GM12878 (cell line): ENCODE data around the gene HSD17B12. TPM values are rescaled to one million over a fixed set of nuclear protein-coding genes. Genes with fewer than 3 reads are reported as not detected.

ENCODE experiments used
- BCLAF1 ChIP-seq: fragments of 450-650 bp; IDR thresholded peaks from 2 replicates; pipeline ENCODE4 v1.6.1; 2017; ENCODE audit warnings: antibody characterized with exemption, mild to moderate bottlenecking, moderate library complexity
- BMI1 ChIP-seq: fragments of 450-650 bp; IDR thresholded peaks from 2 replicates; pipeline ENCODE4 v1.6.1; 2016; ENCODE audit warnings: mild to moderate bottlenecking, moderate library complexity, borderline replicate concordance
- HDAC2 ChIP-seq: fragments of 200-600 bp; sonication (generic); IDR thresholded peaks from 2 replicates; pipeline ENCODE4 v1.6.1; 2017
- MYB ChIP-seq: fragments of 150-350 bp; IDR thresholded peaks from 2 replicates; pipeline ENCODE4 v1.6.1; 2014; ENCODE audit warnings: mild to moderate bottlenecking, low read depth, low read length, borderline replicate concordance
- POLR2A ChIP-seq: IDR thresholded peaks from 2 replicates; pipeline ENCODE4 v1.6.1; 2011; ENCODE audit warnings: low read depth, mild to moderate bottlenecking, low read length
- POLR2AphosphoS2 ChIP-seq: IDR thresholded peaks from 2 replicates; pipeline ENCODE4 v1.6.1; 2011; ENCODE audit warnings: low read depth, mild to moderate bottlenecking, low read length, improper control_type of control experiment, moderate library complexity
- SIN3A ChIP-seq: IDR thresholded peaks from 2 replicates; pipeline ENCODE4 v1.6.1; 2012; ENCODE audit warnings: low read depth, low read length, improper control_type of control experiment
- SKIL ChIP-seq: fragments of 450-650 bp; IDR thresholded peaks from 2 replicates; pipeline ENCODE4 v1.6.1; 2017; ENCODE audit warnings: mild to moderate bottlenecking, low read depth, inconsistent platforms; ENCODE audit not compliant: poor library complexity, severe bottlenecking
- STAT3 ChIP-seq: IDR thresholded peaks from 2 replicates; pipeline ENCODE4 v1.6.1; 2011; ENCODE audit warnings: low read depth, low read length, improper control_type of control experiment
- TCF3 ChIP-seq: IDR thresholded peaks from 2 replicates; pipeline ENCODE4 v1.6.1; 2012; ENCODE audit warnings: low read depth, mild to moderate bottlenecking, low read length, borderline replicate concordance; ENCODE audit not compliant: insufficient read depth
- USF1 ChIP-seq: IDR thresholded peaks from 2 replicates; pipeline ENCODE4 v1.6.1; 2011; ENCODE audit warnings: borderline replicate concordance, low read depth, mild to moderate bottlenecking, moderate library complexity, mixed read lengths, low read length; ENCODE audit not compliant: insufficient read depth; ENCODE audit errors: extremely low read length
- YBX1 ChIP-seq: fragments of 450-650 bp; IDR thresholded peaks from 2 replicates; pipeline ENCODE4 v1.6.1; 2016; ENCODE audit warnings: antibody characterized with exemption
- ZNF274 ChIP-seq: IDR thresholded peaks from one replicate; pipeline ENCODE4 v1.8.0; 2011; ENCODE audit not compliant: insufficient read length, insufficient read depth
- ZNF622 ChIP-seq: fragments of 450-650 bp; IDR thresholded peaks from 2 replicates; pipeline ENCODE4 v1.6.1; 2017; ENCODE audit warnings: mild to moderate bottlenecking, inconsistent platforms
- polyA plus RNA-seq, 11 experiments: library from polyadenylated mRNA; depleted of rRNA in 4 of 11; unstranded in 6 of 11; stranded (reverse) in 5 of 11; fragments of >200 nt; fragmentation: Nextera tagmentation in 4 of 11; fragmentation: Illumina TruSeq in 1 of 11; extraction: Ambion mirVana in 4 of 11; extraction: Trizol in 1 of 11; gene quantifications; 1 replicate in 1 of 11; 2 replicates in 10 of 11; pipeline versions ENCODE4 v1.2.1 to v1.2.3, GENCODE V29; 2011 to 2016; ENCODE audit warnings: inconsistent platforms in 2 of 11, missing spikeins in 2 of 11, low read depth in 1 of 11
- total RNA-seq, 4 experiments: library from RNA; depleted of rRNA in 3 of 4; stranded (reverse); fragments of >200 nt in 3 of 4; fragmentation: Illumina TruSeq in 1 of 4; extraction: Trizol in 1 of 4; gene quantifications; 2 replicates each; pipeline versions ENCODE4 v1.2.1 to v1.2.3, GENCODE V29; 2013 to 2021
- TF ChIP-seq, protein P1 (sequence below): fragments of 450-650 bp; IDR thresholded peaks from 2 replicates; pipeline ENCODE4 v1.6.1; 2016; ENCODE audit warnings: mild to moderate bottlenecking, moderate library complexity, borderline replicate concordance
- TF ChIP-seq, protein P2 (sequence below): fragments of 150-350 bp; IDR thresholded peaks from 2 replicates; pipeline ENCODE4 v1.6.1; 2016; ENCODE audit warnings: low read depth, low read length

HSD17B12 gene
- total and polyA plus RNA-seq, 10 of the 15 experiments (the other 5 are each of a cell fraction or from before 2014, with no cell fraction given): 23.6 to 88.0 (median 64.7) TPM

DNA sequence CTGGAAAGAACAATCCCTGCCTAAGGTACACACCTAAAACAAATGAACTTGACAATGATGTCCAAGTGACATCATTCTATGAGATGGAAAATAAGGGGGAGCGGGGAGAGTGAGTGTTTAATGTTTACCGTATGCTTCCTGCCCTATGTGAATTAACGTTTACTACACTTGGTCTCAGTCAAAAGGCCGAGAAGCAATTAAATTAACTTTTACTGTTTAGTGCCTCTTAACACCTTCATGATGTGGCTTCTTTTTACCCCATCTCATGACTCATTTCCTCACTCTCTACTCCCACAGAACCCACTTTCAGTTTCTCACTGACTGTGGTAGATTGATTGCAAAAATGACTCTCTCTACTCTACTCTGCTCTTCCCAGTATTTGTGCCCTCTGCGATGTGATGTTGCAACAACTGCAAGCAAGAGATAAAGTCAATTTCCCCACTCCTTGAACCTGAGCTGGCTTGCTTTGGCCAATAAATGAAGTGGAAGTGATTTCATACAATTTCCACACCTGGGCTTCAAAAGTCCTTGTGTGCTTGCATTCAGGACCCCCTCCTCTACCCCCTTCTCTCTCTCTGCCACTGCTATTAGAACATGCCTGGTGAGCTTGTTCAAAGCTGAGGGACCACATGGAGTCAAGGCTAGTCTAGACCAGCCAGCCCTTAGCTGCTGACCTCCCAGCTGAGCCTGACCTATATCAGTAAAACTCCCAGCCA, 188.5 kb downstream of the HSD17B12 start (continued):
- TF ChIP-seq, protein P1, sequence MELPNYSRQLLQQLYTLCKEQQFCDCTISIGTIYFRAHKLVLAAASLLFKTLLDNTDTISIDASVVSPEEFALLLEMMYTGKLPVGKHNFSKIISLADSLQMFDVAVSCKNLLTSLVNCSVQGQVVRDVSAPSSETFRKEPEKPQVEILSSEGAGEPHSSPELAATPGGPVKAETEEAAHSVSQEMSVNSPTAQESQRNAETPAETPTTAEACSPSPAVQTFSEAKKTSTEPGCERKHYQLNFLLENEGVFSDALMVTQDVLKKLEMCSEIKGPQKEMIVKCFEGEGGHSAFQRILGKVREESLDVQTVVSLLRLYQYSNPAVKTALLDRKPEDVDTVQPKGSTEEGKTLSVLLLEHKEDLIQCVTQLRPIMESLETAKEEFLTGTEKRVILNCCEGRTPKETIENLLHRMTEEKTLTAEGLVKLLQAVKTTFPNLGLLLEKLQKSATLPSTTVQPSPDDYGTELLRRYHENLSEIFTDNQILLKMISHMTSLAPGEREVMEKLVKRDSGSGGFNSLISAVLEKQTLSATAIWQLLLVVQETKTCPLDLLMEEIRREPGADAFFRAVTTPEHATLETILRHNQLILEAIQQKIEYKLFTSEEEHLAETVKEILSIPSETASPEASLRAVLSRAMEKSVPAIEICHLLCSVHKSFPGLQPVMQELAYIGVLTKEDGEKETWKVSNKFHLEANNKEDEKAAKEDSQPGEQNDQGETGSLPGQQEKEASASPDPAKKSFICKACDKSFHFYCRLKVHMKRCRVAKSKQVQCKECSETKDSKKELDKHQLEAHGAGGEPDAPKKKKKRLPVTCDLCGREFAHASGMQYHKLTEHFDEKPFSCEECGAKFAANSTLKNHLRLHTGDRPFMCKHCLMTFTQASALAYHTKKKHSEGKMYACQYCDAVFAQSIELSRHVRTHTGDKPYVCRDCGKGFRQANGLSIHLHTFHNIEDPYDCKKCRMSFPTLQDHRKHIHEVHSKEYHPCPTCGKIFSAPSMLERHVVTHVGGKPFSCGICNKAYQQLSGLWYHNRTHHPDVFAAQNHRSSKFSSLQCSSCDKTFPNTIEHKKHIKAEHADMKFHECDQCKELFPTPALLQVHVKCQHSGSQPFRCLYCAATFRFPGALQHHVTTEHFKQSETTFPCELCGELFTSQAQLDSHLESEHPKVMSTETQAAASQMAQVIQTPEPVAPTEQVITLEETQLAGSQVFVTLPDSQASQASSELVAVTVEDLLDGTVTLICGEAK: peak; percentile 31; the same call in 1 of the 2 replicates
- peak; percentile 93 for TF ChIP-seq BMI1
- TF ChIP-seq BCLAF1: no peak
- no peak for TF ChIP-seq POLR2A
- TF ChIP-seq POLR2AphosphoS2: no peak
- TF ChIP-seq STAT3: peak; percentile 97; the same call in 1 of the 2 replicates
- no peak for TF ChIP-seq TCF3
- TF ChIP-seq SIN3A: no peak
- peak; percentile 91 for TF ChIP-seq SKIL
- TF ChIP-seq MYB: 0 out of 2 replicates have a peak, but pooled peaks have one; percentile 29
- no peak for TF ChIP-seq USF1
- TF ChIP-seq, protein P2, sequence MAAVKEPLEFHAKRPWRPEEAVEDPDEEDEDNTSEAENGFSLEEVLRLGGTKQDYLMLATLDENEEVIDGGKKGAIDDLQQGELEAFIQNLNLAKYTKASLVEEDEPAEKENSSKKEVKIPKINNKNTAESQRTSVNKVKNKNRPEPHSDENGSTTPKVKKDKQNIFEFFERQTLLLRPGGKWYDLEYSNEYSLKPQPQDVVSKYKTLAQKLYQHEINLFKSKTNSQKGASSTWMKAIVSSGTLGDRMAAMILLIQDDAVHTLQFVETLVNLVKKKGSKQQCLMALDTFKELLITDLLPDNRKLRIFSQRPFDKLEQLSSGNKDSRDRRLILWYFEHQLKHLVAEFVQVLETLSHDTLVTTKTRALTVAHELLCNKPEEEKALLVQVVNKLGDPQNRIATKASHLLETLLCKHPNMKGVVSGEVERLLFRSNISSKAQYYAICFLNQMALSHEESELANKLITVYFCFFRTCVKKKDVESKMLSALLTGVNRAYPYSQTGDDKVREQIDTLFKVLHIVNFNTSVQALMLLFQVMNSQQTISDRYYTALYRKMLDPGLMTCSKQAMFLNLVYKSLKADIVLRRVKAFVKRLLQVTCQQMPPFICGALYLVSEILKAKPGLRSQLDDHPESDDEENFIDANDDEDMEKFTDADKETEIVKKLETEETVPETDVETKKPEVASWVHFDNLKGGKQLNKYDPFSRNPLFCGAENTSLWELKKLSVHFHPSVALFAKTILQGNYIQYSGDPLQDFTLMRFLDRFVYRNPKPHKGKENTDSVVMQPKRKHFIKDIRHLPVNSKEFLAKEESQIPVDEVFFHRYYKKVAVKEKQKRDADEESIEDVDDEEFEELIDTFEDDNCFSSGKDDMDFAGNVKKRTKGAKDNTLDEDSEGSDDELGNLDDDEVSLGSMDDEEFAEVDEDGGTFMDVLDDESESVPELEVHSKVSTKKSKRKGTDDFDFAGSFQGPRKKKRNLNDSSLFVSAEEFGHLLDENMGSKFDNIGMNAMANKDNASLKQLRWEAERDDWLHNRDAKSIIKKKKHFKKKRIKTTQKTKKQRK: no peak
- TF ChIP-seq HDAC2: no peak
- TF ChIP-seq YBX1: no peak
- TF ChIP-seq ZNF622: no peak
- TF ChIP-seq ZNF274: no peak
